AG04449 (cell line): Measurements from ENCODE around the gene CXADR.

ENCODE experiments used
- CTCF ChIA-PET: fragments of 350-600 bp; formaldehyde crosslinking; extraction: SDS; loops from one replicate; lab custom pipeline; 2021; ENCODE audit warnings: antibody characterized with exemption; lab: Yijun Ruan, JAX
- POLR2A ChIA-PET: fragments of 400-600, 350-600 bp; formaldehyde crosslinking; extraction: SDS; loops from one replicate; lab custom pipeline; 2020; ENCODE audit warnings: antibody characterized with exemption, inconsistent platforms; lab: Yijun Ruan, JAX
- DNase-seq: peaks from one replicate; pipeline ENCODE4 v3.0.0-alpha.2; 2010; ENCODE audit warnings: low read depth, low spot score
- H3K4me3 ChIP-seq: 2 replicates; pipeline ENCODE4 v1.5.1; 2011; ENCODE audit warnings: low read depth, mild to moderate bottlenecking, control low read depth, low read length
- TF ChIP-seq, protein P1 (sequence below): IDR thresholded peaks from one replicate; pipeline ENCODE4 v1.5.1; 2011; ENCODE audit warnings: mild to moderate bottlenecking, moderate library complexity, low read length, control low read depth, inconsistent platforms; ENCODE audit not compliant: insufficient read depth; ENCODE audit errors: missing control alignments

CXADR gene

GRCh38 chr21:17570786-17571185 is 57.9 kb downstream of the CXADR start:
- ChIA-PET CTCF (interaction anchor here (1.1 kb wide), 1 partner anchor 15 kb away, joined by 3 read pairs; no protein-coding TSS in a partner anchor), POLR2A (no interaction called here)
- no peak overlapping the region for H3K4me3 ChIP-seq
- TF ChIP-seq, protein P1, sequence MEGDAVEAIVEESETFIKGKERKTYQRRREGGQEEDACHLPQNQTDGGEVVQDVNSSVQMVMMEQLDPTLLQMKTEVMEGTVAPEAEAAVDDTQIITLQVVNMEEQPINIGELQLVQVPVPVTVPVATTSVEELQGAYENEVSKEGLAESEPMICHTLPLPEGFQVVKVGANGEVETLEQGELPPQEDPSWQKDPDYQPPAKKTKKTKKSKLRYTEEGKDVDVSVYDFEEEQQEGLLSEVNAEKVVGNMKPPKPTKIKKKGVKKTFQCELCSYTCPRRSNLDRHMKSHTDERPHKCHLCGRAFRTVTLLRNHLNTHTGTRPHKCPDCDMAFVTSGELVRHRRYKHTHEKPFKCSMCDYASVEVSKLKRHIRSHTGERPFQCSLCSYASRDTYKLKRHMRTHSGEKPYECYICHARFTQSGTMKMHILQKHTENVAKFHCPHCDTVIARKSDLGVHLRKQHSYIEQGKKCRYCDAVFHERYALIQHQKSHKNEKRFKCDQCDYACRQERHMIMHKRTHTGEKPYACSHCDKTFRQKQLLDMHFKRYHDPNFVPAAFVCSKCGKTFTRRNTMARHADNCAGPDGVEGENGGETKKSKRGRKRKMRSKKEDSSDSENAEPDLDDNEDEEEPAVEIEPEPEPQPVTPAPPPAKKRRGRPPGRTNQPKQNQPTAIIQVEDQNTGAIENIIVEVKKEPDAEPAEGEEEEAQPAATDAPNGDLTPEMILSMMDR, result no peak
- DNase-seq, result no peak

DNA sequence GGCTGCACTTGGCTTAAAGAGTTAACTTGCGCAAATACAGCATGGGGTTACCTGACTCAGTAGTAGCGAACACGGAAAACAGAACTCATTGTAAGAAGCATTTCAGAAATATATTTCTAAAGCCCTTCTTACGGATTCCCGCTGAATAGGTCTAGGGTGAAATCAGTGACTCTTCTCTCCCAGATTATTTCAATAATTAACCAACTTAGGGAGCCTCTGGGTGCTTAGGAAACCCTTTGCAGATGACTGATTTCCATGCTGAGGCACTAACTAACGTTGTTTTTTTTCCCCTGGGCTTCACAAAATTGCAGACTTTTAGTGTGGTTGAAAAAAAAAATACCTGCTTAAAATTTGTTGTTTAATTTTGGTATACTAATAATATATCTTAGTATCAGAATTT is 59.6 kb downstream of the CXADR start:
- TF ChIP-seq, protein P1, result no peak
- DNase-seq, result no peak
- ChIA-PET POLR2A (no interaction called here), CTCF (interaction anchor here (0.6 kb wide), 1 partner anchor 14 kb away, joined by 3 read pairs; no protein-coding TSS in a partner anchor)
- no peak overlapping the region for H3K4me3 ChIP-seq

GRCh38 chr21:17575076-17575475 is 62.2 kb downstream of the CXADR start:
- no peak overlapping the region for H3K4me3 ChIP-seq
- POLR2A ChIA-PET, result no interaction called here
- CTCF ChIA-PET, result no interaction called here
- TF ChIP-seq, protein P1, result no peak
- no peak for DNase-seq

DNA sequence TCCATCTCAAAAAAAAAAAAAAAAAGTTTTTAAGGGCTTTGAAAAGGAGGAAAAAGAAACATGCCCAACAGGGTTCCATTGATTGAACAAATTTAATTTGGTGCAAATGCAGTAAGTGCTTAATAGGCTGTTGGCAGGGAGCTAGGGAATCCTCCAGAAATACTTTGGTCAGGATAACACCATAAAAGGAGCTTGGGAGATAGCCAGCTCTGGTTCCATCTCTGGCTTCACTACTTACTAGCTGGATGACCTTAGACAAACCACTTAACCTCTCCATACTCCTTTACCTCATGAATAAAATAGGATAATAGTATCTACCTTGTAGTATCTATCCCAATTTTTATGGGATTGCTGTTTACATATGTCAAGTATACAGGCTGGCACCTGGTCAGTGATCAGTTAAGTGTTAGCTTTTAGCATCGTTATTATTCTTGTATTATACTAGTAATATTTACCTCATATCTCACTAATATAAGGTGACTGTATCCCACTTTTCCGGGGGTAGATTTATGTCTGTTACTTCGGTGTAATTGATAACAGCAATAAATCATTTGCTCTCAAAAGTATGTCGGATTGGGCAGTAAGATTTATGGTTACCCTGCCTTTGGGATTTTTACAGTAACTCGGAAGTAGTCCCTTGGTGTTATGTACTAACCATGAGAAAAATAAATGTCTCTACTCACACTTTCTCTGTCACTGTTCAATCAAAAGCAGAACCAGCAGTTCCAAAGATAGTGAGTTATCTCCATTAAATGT is 63.4 kb downstream of the CXADR start:
- no peak overlapping the region for H3K4me3 ChIP-seq
- TF ChIP-seq, protein P1, result no peak
- POLR2A ChIA-PET, result no interaction called here
- DNase-seq, result no peak
- CTCF ChIA-PET, result interaction anchor here (0.8 kb wide), 1 partner anchor 9 kb away, joined by 3 read pairs; no protein-coding TSS in a partner anchor

DNA sequence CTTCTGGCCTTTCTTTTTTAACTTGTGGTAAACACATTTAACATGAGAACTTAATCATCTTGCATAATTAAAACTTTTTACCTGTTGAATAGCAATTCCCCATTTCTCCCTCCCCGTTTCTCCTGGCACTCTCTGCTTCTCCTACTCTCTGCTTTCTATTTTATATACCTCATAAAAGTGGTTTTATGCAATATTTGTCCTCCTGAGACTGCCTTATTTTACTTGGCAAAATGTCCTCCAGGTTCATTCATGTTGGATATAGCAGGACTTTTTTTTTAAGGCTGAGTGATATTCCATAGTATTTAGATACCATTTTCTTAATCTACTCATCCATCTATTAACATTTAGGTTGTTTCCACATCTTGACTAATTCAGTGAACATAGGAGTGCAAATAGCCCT is 64.9 kb downstream of the CXADR start:
- DNase-seq, result no peak
- no peak overlapping the region for H3K4me3 ChIP-seq
- TF ChIP-seq, protein P1, result no peak
- POLR2A ChIA-PET, result no interaction called here
- CTCF ChIA-PET, result no interaction called here

- CTCF ChIA-PET, result no interaction called here
- DNase-seq, result no peak
- POLR2A ChIA-PET, result no interaction called here
- TF ChIP-seq, protein P1, result no peak
- no peak overlapping the region for H3K4me3 ChIP-seq
These were observed 65.3 kb downstream of the CXADR start for GRCh38 chr21:17578162-17578561.
